ENCODE results near the gene RBM22.

RBM22 gene

DNA sequence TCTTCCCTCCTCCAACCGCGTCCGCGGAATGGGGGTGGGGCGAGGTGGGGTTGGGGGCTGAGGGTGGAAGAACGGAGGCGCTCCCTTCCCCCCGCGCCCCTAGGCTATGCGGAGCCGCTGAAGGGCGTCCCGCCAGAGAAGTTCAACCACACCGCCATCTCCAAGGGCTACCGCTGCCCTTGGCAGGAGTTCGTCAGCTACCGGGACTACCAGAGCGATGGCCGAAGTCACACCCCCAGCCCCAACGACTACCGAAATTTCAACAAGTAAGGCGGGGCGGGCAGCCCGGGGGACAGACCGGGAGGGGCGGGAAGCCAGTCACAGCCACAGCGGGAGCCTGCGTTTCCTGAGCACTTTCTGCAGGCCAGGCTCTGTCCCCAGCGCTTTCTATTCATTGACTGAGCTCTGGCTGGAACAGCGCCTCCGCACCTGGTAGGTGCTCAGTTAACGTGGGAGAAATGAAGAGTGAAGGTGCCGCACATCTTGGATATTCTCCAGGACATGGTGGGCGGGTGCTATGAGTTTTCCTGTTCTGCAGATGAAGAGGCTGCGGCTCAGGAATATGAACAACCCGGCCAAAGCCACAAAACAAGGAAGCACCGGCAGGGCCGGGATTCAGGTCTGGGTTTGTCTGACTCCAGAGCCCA lies 28.5 kb downstream of the RBM22 start:
- no peak for DNase-seq

DNA sequence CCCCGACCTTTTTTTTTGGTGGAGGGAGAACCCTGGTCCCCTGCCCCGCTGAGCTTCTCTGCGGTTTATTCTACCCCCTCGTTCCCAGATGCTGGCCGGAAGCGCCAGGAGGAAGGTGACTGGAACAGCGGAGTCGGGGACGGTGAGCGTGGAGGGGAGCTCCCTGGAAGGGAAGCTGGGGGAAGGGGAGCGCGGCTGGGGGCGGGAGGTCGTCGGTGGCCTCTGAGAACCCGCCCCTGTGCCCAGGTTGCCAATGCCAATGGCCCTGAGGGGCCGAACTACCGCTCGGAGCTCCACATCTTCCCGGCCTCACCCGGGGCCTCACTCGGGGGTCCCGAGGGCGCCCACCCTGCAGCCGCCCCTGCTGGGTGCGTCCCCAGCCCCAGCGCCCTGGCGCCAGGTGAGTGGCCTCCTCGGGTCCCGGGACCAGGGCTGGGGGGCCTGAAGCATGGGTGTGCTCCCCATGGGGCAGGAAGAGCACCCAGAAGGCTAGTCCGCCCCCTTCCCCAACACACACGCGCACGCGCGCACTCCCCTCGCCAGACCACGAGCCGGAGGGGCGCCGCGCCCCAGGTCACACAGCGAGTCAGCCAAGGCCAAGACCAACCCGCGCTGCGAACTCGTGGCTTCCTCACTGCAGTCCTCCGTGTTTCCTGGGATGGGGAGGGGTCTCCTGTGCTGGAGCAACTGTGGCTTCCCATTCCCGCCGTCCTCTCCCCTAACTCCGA lies 29.2 kb downstream of the RBM22 start:
- no peak for DNase-seq

DNA sequence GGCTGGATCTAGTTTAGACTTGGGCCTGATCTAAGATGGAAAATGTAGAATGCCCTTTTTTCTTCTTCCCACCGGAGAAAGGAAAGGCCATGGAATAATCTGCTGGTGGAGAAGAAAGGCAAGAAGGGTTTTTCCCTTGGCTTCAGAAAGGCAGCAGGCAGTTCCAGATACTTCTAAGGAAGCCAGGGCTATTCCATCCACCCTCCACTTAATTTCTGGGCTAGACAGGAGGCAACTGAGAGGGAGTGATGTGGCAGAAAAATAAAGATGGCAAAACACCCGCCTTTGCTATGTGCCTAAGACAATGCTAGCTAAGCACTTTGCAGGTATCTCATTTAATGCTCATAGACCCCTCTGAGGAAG lies 29.9 kb downstream of the RBM22 start:
- no peak for DNase-seq

DNA sequence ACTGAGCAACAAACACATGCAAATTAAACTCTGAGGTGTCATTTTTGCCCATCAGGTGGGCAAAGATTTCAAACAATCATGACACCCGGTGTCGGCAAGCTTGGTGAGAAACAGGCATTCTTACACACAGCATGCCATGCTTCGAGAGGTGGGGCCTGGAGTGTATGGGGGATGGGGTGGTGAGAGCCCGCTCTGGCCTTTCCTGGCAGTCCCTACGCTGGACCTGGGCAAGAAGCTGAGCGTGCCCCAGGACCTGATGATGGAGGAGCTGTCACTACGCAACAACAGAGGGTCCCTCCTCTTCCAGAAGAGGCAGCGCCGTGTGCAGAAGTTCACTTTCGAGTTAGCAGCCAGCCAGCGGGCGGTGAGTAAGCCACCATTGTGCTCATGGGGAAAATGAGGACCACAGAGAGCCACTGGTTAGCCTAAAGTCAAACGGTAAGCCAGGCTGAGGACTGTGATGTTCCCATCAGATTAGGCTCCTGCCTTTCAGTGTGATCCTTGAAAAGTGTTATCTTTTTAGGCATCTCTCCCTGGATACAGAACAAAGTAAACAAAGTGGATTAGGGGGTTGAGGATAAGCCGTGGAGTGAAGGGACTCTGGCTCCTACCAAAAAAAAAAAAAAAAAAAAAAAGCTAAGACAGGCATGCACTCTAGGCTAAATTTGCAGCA lies 30.5 kb downstream of the RBM22 start:
- no peak for DNase-seq

DNA sequence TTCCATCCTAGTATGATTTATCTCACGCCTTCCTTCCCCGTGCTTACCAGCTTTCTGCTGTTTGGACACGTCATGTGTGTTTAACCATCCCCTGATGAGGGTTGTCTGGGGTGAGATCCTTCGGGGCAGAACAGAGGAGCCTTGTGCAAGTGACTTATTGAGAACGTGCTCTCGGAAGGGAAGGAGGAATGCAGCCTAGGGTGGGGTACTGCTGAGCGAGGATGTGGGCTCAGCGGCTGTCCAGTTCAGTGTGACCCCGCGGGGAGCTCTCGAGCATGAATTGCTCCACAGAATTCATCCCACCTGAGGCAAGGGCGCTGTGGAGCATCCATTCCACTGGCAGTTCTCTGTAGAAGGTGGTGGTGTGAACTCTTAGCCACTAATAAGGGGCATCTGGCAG lies 35.8 kb downstream of the RBM22 start:
- DNase-seq: no peak

DNA sequence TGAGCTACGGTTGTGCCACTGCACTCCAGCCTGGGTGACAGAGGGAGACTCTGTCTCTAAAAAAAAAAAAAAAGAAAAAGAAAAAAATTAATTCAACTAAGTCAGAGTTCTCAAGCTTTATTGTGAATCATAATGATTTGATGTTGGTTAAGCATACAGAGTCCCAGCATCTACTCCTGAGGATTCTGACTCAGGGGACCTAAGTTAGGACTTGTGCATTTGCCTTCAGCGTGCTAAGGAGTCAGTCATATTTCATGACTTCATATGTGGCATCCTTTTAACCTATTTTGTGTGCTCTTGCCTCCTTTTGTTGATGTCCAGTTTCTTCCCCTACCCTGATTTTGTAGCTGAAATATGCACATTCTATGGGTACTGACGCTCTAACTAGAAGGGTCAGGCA lies 36.9 kb downstream of the RBM22 start:
- no peak for DNase-seq

DNA sequence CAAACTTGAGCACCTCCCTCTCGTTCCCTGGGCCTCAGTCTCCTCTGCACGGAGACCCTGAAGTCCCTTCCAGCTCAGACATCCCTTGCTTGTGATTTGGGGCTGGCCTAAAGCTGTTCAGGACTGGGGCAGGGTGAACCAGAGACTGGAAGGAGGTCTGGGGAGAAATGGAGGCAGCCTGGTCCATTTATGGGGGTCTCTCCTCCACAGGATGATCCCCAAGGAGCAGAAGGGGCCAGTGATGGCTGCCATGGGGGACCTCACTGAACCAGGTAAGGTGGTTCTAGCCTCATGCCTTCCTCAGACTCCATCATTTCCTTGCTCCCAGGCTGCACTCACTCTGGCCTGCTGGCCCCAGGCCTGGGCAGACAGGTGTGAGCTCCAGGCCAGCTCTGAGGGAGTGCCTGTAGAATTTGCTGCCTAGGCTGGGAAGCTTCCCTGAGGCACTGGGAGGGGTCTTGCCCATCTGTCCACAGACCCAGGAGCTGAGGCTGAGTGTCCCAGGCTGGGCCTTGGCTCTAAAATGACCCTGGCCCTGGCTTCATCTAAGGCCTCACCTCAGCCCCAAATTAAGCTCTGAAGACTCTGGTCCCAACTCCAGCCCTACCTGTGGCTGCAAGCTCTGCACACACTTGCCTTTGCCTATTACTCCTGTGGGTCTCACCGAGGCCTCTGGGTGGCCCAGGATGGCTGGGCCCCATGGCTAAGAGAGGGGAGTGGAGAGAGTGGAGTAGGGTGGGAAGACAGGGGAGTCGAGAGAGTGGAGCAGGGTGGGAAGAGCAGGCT lies 37.9 kb downstream of the RBM22 start:
- DNase-seq: no peak

DNA sequence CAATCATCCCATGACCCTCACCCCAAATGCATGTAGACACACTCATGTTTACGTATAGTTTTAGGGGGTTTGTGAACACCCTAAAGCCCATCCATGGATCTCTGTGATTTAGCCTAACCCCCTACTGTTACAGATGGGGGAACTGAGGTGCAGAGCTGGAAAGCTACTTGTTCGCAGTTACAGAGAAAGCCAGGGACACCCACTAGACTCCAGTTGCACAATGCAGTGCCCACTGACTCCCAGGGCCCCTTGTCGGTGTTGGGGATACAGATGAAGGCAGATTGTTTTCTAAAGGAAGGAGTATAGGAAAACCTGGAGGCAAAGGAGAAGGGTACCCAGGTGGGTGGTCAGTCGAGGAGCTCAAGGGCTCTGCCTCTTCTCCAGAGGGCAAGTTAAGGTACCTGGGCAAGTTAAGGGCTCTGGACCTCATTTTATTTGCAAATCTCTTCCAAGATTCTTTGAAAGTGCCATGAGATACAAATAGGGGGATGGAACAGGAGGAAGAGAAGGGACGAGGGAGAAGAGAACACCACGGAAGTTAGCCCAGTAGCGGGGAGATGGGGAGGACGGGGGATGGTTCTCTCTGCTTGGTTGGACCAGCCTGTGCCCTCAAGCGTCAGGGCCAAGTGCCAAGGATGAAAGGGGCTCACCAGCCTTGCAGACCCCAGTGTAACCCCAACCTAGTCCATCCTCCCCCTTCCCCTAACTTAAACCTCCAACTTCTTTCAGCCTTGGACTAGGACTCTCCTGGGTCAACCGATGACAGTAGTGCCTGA lies 38.9 kb downstream of the RBM22 start:
- no peak for DNase-seq

DNA sequence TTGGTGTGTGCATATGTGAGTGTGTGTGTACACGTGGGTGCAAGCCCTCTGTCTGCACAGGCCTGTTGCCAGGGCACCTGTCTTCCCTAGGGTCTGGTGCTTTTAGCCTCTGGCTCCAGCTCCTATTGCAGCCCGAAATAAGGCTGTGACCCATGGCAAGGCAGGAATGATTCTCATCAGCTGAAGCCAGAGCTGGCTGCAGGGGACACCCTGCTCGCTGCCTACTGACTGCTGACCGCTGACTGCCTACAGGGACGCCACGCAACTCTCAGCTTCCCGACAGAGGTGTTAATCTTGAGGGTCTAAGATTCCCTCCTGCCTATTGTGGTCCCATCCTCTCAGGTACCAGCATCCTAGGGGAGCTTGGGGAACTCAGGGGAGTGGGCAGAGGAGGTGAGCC lies 39.8 kb downstream of the RBM22 start, which contains the start of gene MYOZ3:
Gene MYOZ3 (plus strand): TSS at position 166 of the 400 bp plus-strand sequence. CDS start 1,691 bp downstream, outside the sequence.
- no peak for DNase-seq

DNA sequence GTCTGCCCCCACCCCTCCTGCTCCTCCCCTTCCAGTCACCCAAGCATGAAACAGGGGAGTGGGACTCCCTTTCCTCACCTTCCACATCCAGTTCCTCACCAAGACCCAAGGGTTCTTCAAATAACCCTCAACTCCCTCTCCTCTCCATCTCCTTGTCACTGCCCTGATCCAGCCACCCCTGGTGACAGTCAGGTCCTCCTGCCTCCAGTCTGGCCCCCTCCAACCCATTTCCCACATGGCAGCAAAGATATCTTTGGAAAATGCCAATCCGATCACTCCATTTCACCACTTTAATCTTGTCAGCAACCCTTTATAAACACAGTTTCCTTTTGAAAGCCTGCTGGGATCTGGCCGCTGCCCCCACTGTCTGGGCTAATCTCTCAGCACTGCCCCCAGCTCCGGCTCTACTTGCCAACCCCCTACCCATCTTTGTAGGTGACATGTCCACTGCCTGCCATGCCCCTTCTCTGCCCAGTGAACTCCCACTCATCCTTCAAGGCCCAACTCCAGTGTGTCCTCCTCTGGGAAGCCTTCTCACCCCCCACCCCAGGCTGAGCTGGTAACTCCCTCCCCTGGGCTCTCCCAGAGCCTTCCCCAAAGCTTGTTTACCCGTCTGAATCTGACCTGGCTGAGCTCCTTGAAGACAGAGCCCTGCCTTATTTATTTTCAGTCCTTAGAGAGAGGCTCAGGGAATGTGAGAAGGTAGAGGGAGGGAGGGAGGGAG lies 40.6 kb downstream of the RBM22 start:
- no peak for DNase-seq

DNA sequence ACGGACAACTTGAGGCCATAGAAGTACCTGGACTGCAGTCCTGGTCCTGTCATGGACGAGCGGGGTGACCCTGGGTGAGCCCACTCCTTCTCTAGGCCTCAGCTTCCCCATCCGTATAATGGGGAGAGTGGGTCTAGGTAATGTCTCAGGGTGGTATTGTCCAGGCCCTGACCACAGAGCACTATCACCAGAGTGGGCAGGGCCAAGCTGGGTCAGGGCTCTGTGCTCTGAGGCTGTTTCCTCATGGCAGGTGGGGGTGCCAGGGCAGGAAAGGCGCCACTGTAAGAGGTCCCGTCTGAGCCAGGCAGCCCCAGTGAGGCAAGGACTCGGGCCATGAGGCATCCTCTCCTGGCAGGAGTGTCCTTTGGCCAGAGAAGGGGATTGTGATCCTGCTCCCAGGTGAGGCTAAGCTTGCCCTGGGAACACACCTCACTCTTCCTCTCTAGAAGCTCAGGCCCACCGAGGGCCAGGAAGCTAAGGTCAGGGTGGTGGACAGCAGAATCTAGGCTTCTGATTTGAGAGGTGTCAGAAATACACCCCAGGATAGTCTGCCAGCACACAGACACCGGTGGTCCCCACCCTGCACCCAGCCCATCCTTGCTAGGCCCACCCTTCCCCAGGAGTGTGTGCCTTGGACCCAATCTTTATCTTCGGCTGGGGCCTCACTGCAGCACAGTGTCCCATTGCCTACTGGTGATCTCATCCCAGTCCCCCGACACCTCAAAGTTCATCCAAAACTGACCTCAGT lies 41.3 kb downstream of the RBM22 start:
- DNase-seq: no peak

DNA sequence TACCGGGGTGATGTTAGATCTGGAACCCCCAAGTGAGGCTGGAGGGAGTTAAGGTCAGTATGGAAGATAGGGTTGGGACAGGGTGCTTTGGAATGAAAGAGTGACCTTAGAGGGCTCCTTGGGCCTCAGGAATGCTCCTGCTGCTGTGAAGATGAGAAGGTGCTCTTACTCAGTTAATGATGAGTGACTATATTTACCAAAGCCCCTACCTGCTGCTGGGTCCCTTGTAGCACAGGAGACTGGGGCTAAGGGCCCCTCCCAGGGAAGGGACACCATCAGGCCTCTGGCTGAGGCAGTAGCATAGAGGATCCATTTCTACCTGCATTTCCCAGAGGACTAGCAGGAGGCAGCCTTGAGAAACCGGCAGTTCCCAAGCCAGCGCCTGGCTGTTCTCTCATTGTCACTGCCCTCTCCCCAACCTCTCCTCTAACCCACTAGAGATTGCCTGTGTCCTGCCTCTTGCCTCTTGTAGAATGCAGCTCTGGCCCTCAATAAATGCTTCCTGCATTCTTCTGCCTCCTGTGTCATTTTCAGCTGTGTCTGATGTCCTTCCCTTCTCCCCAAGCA lies 42.1 kb downstream of the RBM22 start:
- DNase-seq: no peak

DNA sequence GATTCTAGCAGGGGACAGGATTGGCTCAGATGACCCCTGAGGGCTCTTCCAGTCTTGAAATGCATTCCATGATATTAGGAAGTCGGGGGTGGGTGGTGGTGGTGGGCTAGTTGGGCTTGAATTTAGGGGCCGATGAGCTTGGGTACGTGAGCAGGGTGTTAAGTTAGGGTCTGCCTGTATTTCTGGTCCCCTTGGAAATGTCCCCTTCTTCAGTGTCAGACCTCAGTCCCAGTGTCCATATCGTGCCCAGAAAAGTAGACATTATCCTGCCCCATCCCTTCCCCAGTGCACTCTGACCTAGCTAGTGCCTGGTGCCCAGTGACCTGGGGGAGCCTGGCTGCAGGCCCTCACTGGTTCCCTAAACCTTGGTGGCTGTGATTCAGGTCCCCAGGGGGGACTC lies 42.7 kb downstream of the RBM22 start:
- DNase-seq: no peak

DNA sequence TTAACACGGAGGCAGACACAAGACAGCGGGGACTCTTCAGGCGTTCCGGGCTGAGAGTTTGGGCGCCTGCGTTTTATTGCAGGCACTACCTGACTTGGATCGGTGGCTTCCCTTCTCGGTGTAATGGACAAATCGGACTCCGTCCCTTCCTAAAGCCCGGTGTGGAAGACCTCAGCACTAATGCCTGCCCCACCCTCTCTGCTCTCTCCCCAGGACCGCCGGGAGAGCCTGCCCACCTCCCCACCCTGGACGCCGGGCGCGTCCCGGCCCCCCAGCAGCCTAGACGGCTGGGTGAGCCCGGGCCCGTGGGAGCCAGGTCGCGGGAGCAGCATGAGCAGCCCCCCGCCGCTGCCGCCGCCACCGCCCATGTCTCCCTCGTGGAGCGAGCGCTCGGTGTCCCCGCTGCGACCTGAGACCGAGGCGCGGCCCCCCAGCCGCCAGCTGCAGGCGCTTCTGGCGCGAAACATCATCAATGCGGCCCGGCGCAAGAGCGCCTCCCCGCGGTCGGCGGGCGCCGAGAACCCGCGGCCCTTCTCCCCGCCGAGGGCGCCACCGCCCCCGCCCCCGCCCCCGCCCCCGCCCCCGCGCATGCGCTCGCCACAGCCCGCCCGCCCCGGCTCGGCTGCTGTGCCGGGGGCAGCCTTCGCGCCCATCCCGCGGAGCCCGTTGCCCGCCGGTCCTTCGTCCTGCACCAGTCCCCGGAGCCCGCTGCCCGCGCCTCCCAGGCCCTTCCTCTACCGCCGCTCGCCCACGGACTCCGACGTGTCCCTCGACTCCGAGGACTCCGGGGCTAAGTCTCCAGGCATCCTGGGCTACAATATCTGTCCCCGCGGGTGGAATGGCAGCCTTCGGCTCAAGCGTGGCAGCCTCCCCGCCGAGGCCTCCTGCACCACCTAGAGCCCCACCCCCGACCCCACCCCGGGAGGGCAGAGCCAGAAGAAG lies 44.4 kb downstream of the RBM22 start:
- no peak for DNase-seq

DNA sequence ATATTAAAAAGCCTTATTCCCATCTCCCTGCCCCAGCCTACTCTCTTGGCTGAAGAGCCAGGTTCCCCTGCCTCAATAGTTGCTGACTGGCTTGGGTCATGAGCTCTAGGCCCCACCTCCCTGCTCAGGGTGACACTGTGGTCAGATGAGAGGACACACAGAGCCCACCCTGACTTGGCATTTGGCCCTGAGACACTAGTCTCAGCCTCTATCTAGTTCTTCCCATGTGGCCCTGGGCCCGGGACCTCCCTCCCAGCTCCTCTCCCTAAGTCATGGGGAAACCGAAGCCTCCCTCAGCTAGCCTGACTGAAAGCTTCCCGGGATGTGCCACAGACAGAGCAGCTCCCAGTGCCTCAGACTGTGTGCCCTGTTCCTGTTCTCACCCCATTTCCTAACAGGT lies 45.6 kb downstream of the RBM22 start:
- no peak for DNase-seq

DNA sequence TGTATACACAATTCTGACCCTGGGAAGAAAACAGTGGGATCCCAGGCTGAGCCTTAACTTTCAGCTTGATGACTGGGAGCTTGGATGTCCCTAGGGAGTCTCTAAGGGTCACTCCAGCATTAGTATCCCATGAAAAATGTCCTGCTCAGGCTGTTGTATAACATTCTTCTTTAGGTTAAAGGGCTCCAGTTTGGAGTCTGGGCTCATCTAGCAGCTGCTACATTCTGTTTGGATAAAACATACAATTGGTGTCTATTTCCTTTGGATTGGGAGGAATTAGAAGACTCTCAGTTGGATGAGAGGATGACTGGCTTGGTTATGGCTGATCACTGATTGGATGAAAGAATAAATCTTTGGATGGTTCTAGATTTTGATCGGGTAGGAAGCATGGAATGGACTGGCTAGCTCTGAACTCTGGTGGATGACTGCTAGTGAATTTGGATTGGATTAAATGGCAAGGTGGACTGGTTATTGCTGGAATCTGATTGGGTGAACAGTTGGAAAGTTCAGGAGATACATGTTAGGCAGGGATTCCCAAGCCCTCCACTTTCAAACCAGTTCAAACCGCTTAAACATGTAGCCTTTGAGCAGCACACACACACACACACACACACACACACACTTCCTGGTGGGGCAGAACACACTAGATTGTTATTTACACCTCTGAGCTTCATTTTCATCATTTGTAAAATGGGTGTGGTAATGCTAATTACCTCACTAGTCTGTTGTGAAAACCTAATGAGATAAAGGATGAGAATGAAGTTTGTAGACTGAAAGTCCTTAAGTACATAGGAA lies 46.9 kb downstream of the RBM22 start:
- no peak for DNase-seq

DNA sequence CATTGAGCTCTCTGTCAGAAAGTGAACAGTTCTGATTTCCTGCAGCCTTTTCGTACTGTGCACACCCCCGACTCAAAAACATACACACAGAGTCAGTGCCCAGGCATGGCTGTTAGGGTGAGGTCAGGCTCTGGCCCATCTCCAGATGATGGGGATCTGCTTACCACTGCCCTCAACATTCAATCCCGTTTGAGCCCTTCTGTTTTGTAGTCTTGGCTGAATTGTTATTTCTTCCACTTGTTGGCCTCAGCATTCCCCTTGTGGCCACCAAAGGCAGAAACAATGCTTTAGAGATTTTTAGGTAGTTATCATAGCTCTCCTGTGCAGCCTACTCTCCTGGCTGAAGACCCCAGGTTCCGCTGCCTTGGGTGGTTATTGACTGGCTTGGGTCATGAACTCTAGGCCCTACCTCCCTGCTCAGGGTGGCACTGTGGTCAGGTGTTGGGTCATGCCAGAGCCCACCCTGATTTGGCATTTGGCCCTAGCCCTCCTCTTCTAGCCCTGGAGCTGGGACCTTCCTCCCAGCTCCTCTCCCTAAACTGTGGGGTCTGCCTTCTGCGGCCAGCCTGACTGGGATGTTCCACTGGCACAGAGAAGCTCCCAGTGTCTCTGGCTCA lies 47.6 kb downstream of the RBM22 start:
- DNase-seq: no peak

Data from NCI-H1694 (cell line).